Thyroid gland (tissue), 4 donors: ENCODE measurements around the gene PTPN9.

Experiments
- CTCF ChIP-seq, 6 experiments: fragments of 200-600 bp in 3 of 6; fragments of 450-650 bp in 3 of 6; sonication (generic) in 3 of 6; IDR thresholded peaks; one replicate each; pipeline ENCODE4 v1.5.1; 2016 to 2019; ENCODE audit warnings: antibody characterized with exemption in 6 of 6, mild to moderate bottlenecking in 2 of 6, inconsistent platforms in 1 of 6, moderate library complexity in 1 of 6
- POLR2A ChIP-seq, 2 donors: fragments of 450-650 bp; IDR thresholded peaks; one replicate each; pipeline ENCODE4 v1.6.1; 2017; ENCODE audit warnings: antibody characterized with exemption in 2 of 2, mild to moderate bottlenecking in 2 of 2, moderate library complexity in 1 of 2

- no peak for TF ChIP-seq CTCF (IDR thresholded peaks at IDR 0.05)
- no peak for TF ChIP-seq POLR2A (IDR thresholded peaks at IDR 0.05)
Measured at GRCh38 chr15:75431270-75431669, 147.8 kb downstream of the PTPN9 start.
